Activated CD8-positive, alpha-beta T cell treated with anti-CD3 and anti-CD28 coated beads for 36 hours (primary cell): ENCODE measurements around the gene FATE1. TPM values are rescaled to one million over a fixed set of nuclear protein-coding genes. Genes with fewer than 3 reads are reported as not detected.
A peak's percentile ranks its signal among the peaks of the same experiment; 100 is the strongest.

Source experiments
- ATAC-seq: fragments of 200-7000 bp; cut with Tn5 transposase; one replicate; pipeline ENCODE4 v1.10.0; 2021; ENCODE audit warnings: mild to moderate bottlenecking, moderate library complexity
- CTCF ChIA-PET: fragments of 350-600 bp; sonication (Branson Sonifier 250); formaldehyde crosslinking; loops from one replicate; lab custom pipeline; 2021; ENCODE audit warnings: antibody characterized with exemption; lab: Charles Lee
- POLR2A ChIA-PET: fragments of 350-600 bp; sonication (Branson Sonifier 250); formaldehyde crosslinking; loops from one replicate; lab custom pipeline; 2021; ENCODE audit warnings: antibody characterized with exemption; lab: Charles Lee
- DNase-seq: peaks from one replicate; pipeline ENCODE4 v3.0.0-alpha.2; 2020
- H3K27ac Mint-ChIP-seq: one replicate; pipeline ENCODE4 v1.8.0; 2021; ENCODE audit warnings: mild to moderate bottlenecking, mixed read lengths
- H3K27me3 Mint-ChIP-seq: one replicate; pipeline ENCODE4 v1.8.0; 2021; ENCODE audit warnings: mixed read lengths
- H3K36me3 Mint-ChIP-seq: one replicate; pipeline ENCODE4 v1.8.0; 2021; ENCODE audit warnings: low read depth, mixed read lengths
- H3K4me1 Mint-ChIP-seq: one replicate; pipeline ENCODE4 v1.8.0; 2021; ENCODE audit warnings: low read depth, mixed read lengths
- H3K4me3 Mint-ChIP-seq: one replicate; pipeline ENCODE4 v1.8.0; 2021; ENCODE audit warnings: mild to moderate bottlenecking, moderate library complexity, mixed read lengths
- H3K9me3 Mint-ChIP-seq: one replicate; pipeline ENCODE4 v1.8.0; 2021; ENCODE audit warnings: mixed read lengths
- intact Hi-C: fragments of 100-400 bp; cut with micrococcal nuclease; formaldehyde crosslinking; loops from one replicate; pipeline ENCODE4 v1.10.0; 2022
- total RNA-seq, 2 experiments: library from RNA; stranded (reverse); gene quantifications; one replicate each; pipeline ENCODE4 v1.2.3, GENCODE V29; 2021
- TF ChIP-seq, protein P1 (sequence below): fragments of 200-600 bp; IDR thresholded peaks from one replicate; pipeline ENCODE4 v1.8.0; 2022; ENCODE audit warnings: antibody characterized with exemption, mild to moderate bottlenecking

FATE1 gene, protein sequence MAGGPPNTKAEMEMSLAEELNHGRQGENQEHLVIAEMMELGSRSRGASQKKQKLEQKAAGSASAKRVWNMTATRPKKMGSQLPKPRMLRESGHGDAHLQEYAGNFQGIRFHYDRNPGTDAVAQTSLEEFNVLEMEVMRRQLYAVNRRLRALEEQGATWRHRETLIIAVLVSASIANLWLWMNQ
- not detected for total RNA-seq

DNA sequence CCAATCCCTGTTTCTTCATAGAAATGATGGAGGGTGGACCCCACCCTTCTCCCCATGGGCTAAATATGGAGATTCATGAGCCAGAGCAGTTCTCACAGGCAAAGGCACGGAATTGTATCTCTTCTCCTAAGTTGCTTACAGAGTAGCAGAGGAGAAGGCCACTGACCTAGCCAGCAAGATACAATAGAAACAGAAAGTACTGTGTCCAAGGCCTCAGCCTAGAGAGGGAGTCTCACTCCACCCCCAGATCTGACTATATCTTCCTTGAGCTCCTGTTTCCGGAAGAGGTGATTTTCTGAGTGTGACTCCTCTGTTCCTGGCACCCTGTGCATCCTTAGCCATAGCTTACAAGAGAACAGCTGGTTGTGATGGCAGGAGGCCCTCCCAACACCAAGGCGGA, at the start of gene FATE1:
Gene FATE1 (plus strand): TSS at position 284 of the 400 bp plus-strand sequence. CDS start 85 bp downstream, at position 369.
- DNase-seq (no peak), ATAC-seq (no peak)
- intact Hi-C loops, result no loop called here
- ChIA-PET POLR2A (no interaction called here), CTCF (no interaction called here)
- no peaks in the 10 kb centered on the region for H3K36me3 Mint-ChIP-seq
- no peaks in the 10 kb centered on the region for H3K9me3 Mint-ChIP-seq
- TF ChIP-seq, protein P1, sequence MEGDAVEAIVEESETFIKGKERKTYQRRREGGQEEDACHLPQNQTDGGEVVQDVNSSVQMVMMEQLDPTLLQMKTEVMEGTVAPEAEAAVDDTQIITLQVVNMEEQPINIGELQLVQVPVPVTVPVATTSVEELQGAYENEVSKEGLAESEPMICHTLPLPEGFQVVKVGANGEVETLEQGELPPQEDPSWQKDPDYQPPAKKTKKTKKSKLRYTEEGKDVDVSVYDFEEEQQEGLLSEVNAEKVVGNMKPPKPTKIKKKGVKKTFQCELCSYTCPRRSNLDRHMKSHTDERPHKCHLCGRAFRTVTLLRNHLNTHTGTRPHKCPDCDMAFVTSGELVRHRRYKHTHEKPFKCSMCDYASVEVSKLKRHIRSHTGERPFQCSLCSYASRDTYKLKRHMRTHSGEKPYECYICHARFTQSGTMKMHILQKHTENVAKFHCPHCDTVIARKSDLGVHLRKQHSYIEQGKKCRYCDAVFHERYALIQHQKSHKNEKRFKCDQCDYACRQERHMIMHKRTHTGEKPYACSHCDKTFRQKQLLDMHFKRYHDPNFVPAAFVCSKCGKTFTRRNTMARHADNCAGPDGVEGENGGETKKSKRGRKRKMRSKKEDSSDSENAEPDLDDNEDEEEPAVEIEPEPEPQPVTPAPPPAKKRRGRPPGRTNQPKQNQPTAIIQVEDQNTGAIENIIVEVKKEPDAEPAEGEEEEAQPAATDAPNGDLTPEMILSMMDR, result no peak
- no peak within 1 kb of the TSS for H3K4me3 Mint-ChIP-seq
- no peak within 1 kb of the TSS for H3K27ac Mint-ChIP-seq
- H3K4me1 Mint-ChIP-seq, result no peaks in the 10 kb centered on the region
- peaks cover 2% of the 10 kb centered on the region for H3K27me3 Mint-ChIP-seq

DNA sequence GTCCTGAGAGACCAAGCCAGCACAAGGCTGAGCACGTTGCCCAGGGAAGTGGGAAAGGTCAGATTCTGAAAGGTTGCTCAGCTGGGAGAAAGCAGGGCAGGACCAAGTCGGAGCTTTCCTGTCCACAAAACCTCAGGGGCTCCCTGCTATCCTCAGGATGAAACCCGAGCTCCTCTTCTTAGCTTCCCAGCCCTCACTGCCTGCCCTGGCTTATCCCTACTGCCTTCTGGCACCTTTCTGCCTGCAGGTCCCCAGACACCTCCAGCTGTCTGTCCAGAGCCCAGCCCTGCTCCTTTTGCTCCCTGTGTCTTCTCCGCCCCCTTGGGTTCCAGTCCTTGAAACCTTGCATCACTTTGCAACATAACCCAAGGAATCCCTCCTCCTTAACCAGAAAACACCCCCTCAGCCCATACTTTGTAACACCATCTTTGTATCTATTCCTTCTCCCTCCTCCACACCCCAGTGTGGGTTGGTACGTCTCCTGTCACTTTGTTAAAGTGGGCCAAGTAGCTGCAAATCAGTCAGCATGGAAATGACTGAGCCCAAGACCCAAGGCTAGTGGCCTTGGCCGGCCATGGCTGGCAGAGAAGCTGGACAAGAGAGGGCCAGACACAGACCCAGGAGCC, 40.6 kb upstream of the FATE1 start:
- ATAC-seq, result no peak
- Mint-ChIP-seq H3K36me3 (no peaks in the 10 kb centered on the region), H3K9me3 (no peaks in the 10 kb centered on the region), H3K4me3 (no peak overlapping the region), H3K4me1 (no peaks in the 10 kb centered on the region), H3K27ac (no peak overlapping the region), H3K27me3 (no peaks in the 10 kb centered on the region)
- intact Hi-C loops, result no loop called here
- TF ChIP-seq, protein P1, result no peak
- POLR2A ChIA-PET, result no interaction called here
- CTCF ChIA-PET, result no interaction called here
- DNase-seq, result no peak

DNA sequence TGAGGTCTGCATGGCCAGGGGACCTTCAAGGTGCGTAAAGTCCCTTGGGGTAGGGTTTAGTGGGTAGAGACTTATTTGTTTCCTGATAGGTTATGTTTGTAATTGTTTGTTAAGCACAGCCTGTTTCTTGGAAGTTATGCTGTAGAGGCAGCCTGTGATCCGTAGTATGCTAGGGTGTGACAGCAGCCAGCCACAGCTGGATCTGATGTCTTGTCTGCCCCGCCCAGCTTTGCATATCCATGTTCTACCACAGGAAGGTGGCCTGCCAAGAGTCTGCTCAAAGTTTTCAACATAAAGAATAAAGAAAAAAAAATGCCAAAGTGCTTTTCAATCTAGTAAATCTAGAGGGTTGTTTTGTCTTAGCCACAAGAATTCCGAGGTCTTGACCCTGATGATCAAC, 39.6 kb upstream of the FATE1 start:
- TF ChIP-seq, protein P1, result no peak
- H3K36me3 Mint-ChIP-seq, result no peaks in the 10 kb centered on the region
- intact Hi-C loops, result no loop called here
- ChIA-PET CTCF (no interaction called here), POLR2A (no interaction called here)
- H3K9me3 Mint-ChIP-seq, result no peaks in the 10 kb centered on the region
- H3K27me3 Mint-ChIP-seq, result peaks cover 1% of the 10 kb centered on the region
- ATAC-seq (no peak), DNase-seq (no peak)
- H3K27ac Mint-ChIP-seq, result no peak overlapping the region
- H3K4me1 Mint-ChIP-seq, result no peaks in the 10 kb centered on the region
- no peak overlapping the region for H3K4me3 Mint-ChIP-seq

DNA sequence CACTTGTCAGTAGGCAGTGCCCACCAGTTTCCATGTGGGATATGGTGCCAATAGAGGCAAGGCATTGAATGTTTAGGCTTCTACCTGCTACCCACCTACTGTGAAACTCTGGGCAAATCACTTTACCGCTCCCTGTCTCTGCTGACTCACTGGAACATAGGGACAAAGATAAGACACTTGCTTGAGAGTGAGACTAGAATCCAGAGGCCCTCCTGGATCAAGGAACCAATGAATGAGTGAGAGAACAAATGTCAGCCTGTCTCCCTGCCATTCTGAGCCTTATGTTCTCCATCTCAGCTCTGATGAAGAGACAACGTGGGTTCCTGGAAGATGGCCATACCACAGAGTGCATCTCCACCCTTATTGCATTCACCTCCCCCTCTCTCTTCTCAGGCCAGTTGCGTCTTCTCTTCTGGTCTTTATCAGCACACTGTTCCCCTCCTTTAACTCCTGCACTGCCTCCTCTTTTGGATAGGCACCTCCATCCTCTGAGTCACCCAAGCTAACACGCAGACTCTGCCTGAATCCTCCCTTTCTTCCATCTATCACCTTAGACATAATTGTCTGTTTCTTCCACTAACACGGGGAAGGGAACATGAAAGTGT, 35.9 kb upstream of the FATE1 start:
- DNase-seq, result no peak
- Mint-ChIP-seq H3K4me3 (no peak overlapping the region), H3K27ac (no peak overlapping the region), H3K4me1 (no peaks in the 10 kb centered on the region), H3K36me3 (no peaks in the 10 kb centered on the region), H3K9me3 (no peaks in the 10 kb centered on the region), H3K27me3 (peaks cover 1% of the 10 kb centered on the region)
- intact Hi-C loops, result loop anchor here (2.0 to 10.0 kb wide), 3 partner anchors 175 to 529 kb away; no protein-coding TSS in a partner anchor
- ChIA-PET POLR2A (no interaction called here), CTCF (interaction anchor here (2.1 kb wide), 1 partner anchor 528 kb away, joined by 9 read pairs; no protein-coding TSS in a partner anchor)
- ATAC-seq, result no peak
- TF ChIP-seq, protein P1, result no peak

DNA sequence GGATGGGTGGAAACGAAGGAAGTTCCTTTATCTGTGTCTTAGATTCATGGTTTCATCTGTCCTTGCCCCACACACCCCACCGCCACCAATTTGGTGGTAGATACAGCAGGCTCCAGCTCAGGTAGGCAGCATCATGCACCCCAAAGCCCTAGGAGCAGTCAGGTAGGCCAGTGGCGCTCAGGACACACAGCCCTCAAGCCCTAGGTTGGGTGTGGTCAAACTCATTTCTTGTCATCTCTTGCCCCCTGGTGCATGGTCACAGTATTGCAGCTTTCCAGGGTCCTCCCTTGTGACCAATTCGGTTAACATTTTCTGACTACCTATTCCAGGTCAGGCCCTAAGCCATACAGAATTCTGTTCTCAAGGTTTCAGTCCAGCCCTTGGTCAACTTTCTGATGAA, 35.0 kb upstream of the FATE1 start:
- H3K4me1 Mint-ChIP-seq, result no peaks in the 10 kb centered on the region
- H3K4me3 Mint-ChIP-seq, result no peak overlapping the region
- ATAC-seq (peak; percentile 72), DNase-seq (peak; percentile 67)
- CTCF ChIA-PET, result interaction anchor here (2.1 kb wide), 1 partner anchor 529 kb away, joined by 9 read pairs; no protein-coding TSS in a partner anchor
- no peaks in the 10 kb centered on the region for H3K36me3 Mint-ChIP-seq
- TF ChIP-seq, protein P1, result peak; percentile 45
- intact Hi-C loops, result loop anchor here (2.0 to 10.0 kb wide), 3 partner anchors 176 to 530 kb away; no protein-coding TSS in a partner anchor
- no peak overlapping the region for H3K27ac Mint-ChIP-seq
- POLR2A ChIA-PET, result no interaction called here
- peaks cover 1% of the 10 kb centered on the region for H3K27me3 Mint-ChIP-seq
- no peaks in the 10 kb centered on the region for H3K9me3 Mint-ChIP-seq
